GM10248 (cell line): Measurements from ENCODE around the gene PYROXD2.

Experiments used
- CTCF ChIA-PET: fragments of 300-600 bp; sonication (Branson Sonifier 250); formaldehyde crosslinking; extraction: SDS; loops from one replicate; lab custom pipeline; 2021; ENCODE audit warnings: antibody characterized with exemption; lab: Yijun Ruan, JAX
- POLR2A ChIA-PET: fragments of 350-650 bp; sonication (Branson Sonifier 250); formaldehyde crosslinking; extraction: SDS; loops from one replicate; lab custom pipeline; 2020; ENCODE audit warnings: antibody characterized with exemption; lab: Yijun Ruan, JAX
- DNase-seq: peaks from one replicate; pipeline ENCODE4 v3.0.0; 2012; ENCODE audit errors: extremely low spot score
- CTCF ChIP-seq: IDR thresholded peaks from 2 replicates; pipeline ENCODE4 v1.5.1; 2012; ENCODE audit warnings: mild to moderate bottlenecking, low read depth; ENCODE audit errors: extremely low read depth, missing control alignments, control extremely low read depth

The PYROXD2 gene

DNA sequence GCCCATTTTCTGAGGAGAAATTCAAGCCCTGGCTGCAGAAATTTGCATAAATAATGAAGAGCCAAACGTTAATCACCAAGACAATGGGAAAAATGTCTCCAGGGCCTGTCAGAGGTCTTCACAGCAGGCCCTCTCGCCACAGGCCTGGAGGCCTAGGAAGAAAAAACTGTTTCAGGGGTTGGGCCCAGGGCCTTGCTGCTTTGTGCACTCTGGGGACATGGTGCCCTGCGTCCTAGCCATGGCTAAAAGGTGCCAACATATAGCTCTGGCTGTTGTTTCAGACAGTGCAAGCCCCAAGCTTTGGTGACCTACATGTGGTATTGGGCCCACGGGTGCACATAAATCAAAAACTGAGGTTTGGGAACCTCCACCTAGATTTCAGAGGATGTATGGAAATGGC is 23.7 kb upstream of the PYROXD2 start:
- no peak for DNase-seq
- CTCF ChIA-PET = interaction anchor here (1.1 kb wide), 1 partner anchor 13 kb away, joined by 4 read pairs; no protein-coding TSS in a partner anchor
- no peak for TF ChIP-seq CTCF
- POLR2A ChIA-PET = no interaction called here

GRCh38 chr10:98436704-98437103 is 21.7 kb upstream of the PYROXD2 start:
- POLR2A ChIA-PET = no interaction called here
- CTCF ChIA-PET = interaction anchor here (1.4 to 5.7 kb wide), 3 partner anchors 8 to 30 kb away, joined by 7 to 53 read pairs (median 10); no protein-coding TSS in a partner anchor
- TF ChIP-seq CTCF = no peak
- no peak for DNase-seq

GRCh38 chr10:98435178-98435577 is 20.2 kb upstream of the PYROXD2 start:
- CTCF ChIA-PET = interaction anchor here (1.0 to 5.7 kb wide), 5 partner anchors 10 to 32 kb away, joined by 3 to 53 read pairs (median 6); partner anchors contain the start of gene PYROXD2

DNA sequence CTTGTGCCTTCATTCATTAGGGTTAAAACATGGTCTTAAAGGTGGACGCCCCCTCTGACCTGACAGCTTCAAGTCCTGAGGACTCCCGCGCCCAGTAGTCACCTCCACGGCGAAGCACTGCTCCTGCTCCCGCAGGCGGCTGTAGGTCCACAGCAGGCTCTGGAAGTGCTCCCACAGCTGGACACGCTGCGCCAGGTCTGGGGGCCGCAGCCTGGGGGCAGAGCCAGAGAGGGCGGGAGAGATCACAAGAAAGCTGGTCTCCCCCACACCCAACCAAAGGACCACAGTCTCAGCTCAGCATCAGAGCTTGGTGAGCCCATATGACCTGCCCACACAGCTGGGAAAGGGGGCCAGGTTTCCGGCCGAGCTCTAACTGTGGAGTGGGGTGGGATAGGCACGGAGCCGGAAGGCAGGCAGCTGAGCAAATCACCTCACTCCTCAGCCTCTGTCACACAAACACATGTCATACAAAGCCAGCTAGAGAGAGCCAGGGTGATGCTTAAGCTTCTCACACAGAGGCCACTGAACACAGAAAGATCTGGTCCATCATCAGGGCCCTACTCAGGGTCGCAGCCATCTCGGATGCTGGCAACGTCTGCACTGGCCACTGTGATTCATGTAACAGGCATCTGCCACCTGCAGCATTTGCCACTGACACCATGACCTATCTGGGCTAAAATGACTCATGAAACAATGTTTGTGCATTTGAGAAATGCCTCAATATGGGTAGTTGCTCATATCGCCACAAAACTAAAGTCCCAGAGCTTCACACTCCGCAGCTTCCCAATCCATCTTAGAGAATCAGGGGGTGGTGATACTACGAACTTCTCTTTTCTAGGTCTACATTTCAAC is 19.1 kb upstream of the PYROXD2 start:
- TF ChIP-seq CTCF = no peak
- CTCF ChIA-PET = interaction anchor here (0.6 to 5.7 kb wide), 5 partner anchors 9 to 33 kb away, joined by 3 to 53 read pairs (median 6); no protein-coding TSS in a partner anchor
- no peak for DNase-seq
- POLR2A ChIA-PET = no interaction called here

More at GRCh38 chr10:98435178-98435577, 20.2 kb upstream of the PYROXD2 start:
- no peak for DNase-seq
- POLR2A ChIA-PET = no interaction called here
- TF ChIP-seq CTCF = no peak

DNA sequence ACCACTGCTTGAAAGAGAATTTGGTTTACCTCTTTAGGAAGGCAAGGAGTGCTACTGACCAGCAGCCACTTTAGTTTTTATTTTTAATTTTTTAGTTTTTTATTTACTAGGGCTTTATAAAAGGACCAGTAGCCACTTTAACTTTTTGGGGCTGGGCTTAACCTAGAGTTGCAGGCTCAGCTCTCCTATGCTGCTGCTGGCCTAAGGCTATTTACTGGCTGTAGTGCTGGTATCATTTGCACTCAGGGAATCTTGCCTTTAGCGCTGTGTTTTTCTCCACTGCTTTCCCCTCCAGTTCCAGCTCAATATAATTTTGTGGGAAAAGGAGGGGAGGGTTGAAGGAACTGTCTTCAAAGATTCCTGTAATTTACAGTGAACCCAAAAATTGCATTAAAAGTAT is 18.4 kb upstream of the PYROXD2 start:
- ChIA-PET CTCF (interaction anchor here (1.5 to 5.7 kb wide), 3 partner anchors 8 to 34 kb away, joined by 3 to 53 read pairs (median 6); no protein-coding TSS in a partner anchor), POLR2A (no interaction called here)
- no peak for TF ChIP-seq CTCF
- no peak for DNase-seq

DNA sequence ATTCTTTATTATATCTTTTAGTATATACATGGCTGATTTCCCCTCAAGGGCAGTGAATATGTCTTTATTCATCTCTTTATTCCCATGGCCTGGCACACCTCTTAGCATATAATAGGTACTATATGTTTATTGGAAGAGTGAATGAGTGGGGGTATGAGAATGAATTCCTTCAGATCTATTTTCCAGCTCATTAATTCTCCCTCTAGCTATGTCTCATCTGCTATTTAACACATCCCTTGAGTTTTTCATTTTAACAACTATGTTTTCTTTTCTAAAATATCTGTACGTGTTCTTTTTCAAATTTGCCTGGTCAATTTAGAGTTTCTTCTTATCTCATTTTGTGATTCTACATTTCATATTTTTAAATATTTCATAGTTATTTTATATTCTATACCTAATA is 17.3 kb upstream of the PYROXD2 start:
- no peak for TF ChIP-seq CTCF
- ChIA-PET POLR2A (no interaction called here), CTCF (interaction anchor here (1.5 to 5.7 kb wide), 2 partner anchors 7 to 13 kb away, joined by 3 to 53 read pairs; no protein-coding TSS in a partner anchor)
- no peak for DNase-seq
